HEK293T (cell line): Measurements from ENCODE around the gene DNAJA2.

Experiments used
- ARNT ChIP-seq: fragments of 450-650 bp; IDR thresholded peaks from 2 replicates; pipeline ENCODE4 v1.6.1; 2017; ENCODE audit warnings: mild to moderate bottlenecking
- BHLHE40 ChIP-seq: fragments of 450-650 bp; IDR thresholded peaks from 2 replicates; pipeline ENCODE4 v1.6.1; 2016; ENCODE audit warnings: mild to moderate bottlenecking, moderate library complexity, borderline replicate concordance
- CTBP1 ChIP-seq: fragments of 450-650 bp; IDR thresholded peaks from 2 replicates; pipeline ENCODE4 v1.6.1; 2016; ENCODE audit warnings: borderline replicate concordance
- FOXA1 ChIP-seq: fragments of 450-650 bp; IDR thresholded peaks from 2 replicates; pipeline ENCODE4 v1.6.1; 2016; ENCODE audit warnings: mild to moderate bottlenecking
- FOXM1 ChIP-seq: fragments of 450-650 bp; IDR thresholded peaks from 2 replicates; pipeline ENCODE4 v1.6.1; 2017; ENCODE audit warnings: mild to moderate bottlenecking, borderline replicate concordance
- PKNOX1 ChIP-seq: fragments of 450-650 bp; IDR thresholded peaks from 2 replicates; pipeline ENCODE4 v1.6.1; 2016
- SP1 ChIP-seq: fragments of 450-650 bp; IDR thresholded peaks from 2 replicates; pipeline ENCODE4 v1.6.1; 2017
- SUZ12 ChIP-seq: fragments of 450-650 bp; IDR thresholded peaks from 2 replicates; pipeline ENCODE4 v1.6.1; 2016; ENCODE audit warnings: mild to moderate bottlenecking

GRCh38 chr16:46971271-46971670 is 2.2 kb downstream of the DNAJA2 start:
- no peak for TF ChIP-seq FOXM1
- no peak for TF ChIP-seq ARNT
- no peak for TF ChIP-seq FOXA1
- TF ChIP-seq BHLHE40 = no peak
- TF ChIP-seq CTBP1 = no peak
- no peak for TF ChIP-seq SP1
- TF ChIP-seq PKNOX1 = no peak
- TF ChIP-seq SUZ12 = no peak
